Activated gamma-delta T cell treated with Interleukin-2 at 50 U/mL for 16 hours (primary cell): ENCODE measurements around the gene IQCH.

Experiments used
- DNase-seq: peaks from one replicate; pipeline ENCODE4 v3.0.0-alpha.2; 2020

IQCH gene

DNA sequence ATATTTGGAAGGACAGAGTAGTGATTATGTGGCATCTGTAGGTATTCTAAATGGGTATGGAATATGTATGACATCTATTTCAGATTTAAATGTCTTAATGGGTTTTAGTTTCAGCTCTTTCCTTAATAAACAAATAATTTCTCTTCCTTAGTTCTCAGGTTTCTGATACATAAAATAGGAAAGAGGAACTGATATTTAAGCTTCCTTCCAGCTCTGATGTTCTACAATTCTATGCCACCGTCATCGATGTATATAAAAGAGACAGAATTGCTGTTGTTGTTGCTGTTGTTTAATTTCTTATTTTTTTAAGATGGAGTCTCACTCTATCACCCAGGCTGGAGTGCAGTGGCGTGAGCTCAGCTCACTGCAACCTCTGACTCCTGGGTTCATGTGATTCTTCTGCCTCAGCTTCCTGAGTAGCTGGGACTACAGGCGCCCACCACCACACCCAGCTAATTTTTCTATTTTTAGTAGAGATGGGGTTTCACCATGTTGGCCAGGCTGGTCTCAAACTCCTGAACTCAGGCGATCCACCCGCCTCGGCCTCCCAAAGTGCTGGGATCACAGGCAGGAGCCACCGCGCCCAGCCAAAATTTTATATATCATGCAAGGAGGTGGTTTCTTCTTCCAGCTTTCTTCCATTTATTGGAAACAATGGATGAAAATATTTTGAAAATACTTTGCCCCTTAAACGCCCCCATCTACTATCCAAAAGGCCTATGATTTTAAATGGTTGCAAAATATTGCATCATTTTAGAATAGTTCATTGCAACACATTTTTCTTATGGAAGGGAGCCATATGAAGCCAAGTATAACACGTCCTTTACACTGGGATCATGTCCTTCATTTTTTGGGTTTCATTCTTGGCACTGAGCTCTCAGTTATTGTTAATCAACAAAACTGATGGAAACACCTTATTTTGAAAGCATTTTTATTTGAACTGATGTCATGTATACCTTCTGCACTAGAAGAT lies 252.5 kb downstream of the IQCH start:
- DNase-seq: no peak

DNA sequence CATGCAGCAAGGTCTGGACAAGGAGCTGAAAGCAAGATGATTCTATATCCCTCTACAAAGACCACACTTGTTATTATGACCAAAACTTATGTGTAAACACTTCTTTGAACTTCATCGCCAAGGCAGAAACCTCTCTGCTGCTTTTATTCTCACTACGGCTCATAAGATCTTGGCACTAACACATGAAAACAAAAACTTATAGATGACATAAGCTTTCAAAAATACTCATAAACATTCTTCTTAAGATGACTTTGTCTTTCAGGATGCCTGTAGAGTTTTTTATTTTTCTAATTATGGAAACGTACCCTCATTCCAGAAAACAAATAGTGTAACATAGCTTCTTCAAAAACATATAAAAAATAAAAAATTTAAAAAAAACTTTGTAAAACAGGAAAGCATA lies 253.8 kb downstream of the IQCH start:
- no peak for DNase-seq

- DNase-seq: no peak
Observed at GRCh38 chr15:67509918-67510317, 255.3 kb downstream of the IQCH start.

DNA sequence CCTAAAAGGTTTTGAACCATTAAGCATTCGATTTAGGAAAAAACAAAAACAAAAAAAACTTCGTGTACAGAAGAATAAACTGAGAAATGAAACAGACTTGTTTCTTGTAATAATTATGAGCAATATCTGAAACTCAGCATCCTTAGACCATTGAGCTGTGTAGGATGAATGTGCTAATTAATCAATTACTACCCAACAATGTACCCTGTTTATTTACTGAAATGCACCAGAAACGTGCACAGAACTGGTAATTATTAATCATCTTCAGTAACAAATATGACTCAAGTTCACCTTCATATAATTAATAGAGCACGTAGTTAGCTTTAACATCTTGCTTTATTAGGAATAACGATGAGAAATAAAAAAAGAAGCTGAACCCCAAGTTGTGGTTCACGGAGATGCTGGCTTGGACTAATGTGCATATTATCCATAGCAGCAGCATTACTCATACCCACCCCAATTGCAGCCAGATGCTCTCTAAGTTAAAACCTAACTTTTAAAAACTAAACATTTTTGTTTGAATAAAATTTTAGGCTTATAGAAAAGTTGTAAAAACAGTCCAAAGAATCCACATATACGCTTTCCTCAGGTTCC lies 256.1 kb downstream of the IQCH start:
- DNase-seq: no peak

GRCh38 chr15:67511606-67512005 lies 257.0 kb downstream of the IQCH start:
- no peak for DNase-seq

DNA sequence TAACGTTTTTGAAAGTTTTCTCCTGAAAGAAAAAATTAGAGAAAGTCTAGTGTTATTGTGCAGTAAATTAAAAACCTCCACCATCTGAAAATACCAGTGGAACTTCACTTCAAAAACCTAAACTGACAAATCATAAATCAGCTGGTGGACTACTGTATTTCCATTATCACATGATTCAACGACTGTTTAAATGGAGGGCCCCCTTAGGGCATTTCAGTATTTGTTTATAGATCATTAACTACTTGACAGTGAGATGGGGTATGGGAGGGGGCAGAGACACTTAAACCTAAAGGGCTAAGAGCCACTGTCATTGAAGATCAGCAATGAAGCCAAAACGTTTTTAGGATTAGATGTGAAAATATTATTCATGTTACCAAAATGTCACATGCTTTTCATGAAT lies 257.6 kb downstream of the IQCH start:
- DNase-seq: no peak

GRCh38 chr15:67512933-67513714 lies 258.5 kb downstream of the IQCH start:
- no peak for DNase-seq

DNA sequence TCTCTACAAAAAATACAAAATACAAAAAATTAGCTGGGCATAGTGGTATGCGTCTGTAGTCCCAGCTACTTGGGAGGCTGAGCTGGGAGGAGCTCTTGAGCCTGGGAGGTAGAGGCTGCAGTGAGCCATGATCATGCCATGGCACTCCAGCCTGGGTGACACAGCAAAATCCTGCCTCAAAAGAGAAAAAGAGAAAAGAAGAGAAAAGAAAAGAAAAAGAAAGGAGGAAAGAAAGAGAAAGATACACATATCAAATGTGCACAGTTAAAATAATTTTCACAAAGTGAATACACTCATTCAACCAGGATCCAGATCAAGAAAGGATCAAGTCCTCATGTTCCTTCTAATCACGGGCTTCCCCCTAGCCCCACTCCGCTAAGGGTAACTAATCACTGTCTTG lies 260.5 kb downstream of the IQCH start:
- no peak for DNase-seq

DNA sequence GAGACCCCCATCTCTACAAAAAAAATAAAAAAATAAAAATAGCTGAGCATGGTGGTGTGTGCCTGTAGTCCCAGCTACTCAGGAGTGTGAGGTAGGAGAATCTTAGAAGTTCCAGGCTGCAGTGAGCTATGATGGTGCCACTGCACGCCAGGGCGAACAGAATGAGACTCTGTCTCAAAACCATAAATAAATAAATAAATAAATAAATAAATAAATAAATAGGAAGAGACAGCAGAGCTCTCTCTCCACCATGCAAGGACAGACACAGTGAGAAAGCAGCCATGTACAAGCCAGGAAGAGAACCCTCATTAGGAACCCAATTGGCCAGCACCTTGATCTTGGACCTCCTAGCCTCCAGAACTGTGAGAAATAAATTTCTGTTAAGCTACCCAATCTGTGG lies 261.0 kb downstream of the IQCH start:
- no peak for DNase-seq

- no peak for DNase-seq
Observed at GRCh38 chr15:67520321-67521028, 265.9 kb downstream of the IQCH start.

GRCh38 chr15:67521029-67521782 lies 266.6 kb downstream of the IQCH start, which contains the start of gene C15orf61:
C15orf61 (plus strand) TSS chr15:67521131; CDS start chr15:67521249, 118 bp downstream.
- DNase-seq: peak; percentile 80

DNA sequence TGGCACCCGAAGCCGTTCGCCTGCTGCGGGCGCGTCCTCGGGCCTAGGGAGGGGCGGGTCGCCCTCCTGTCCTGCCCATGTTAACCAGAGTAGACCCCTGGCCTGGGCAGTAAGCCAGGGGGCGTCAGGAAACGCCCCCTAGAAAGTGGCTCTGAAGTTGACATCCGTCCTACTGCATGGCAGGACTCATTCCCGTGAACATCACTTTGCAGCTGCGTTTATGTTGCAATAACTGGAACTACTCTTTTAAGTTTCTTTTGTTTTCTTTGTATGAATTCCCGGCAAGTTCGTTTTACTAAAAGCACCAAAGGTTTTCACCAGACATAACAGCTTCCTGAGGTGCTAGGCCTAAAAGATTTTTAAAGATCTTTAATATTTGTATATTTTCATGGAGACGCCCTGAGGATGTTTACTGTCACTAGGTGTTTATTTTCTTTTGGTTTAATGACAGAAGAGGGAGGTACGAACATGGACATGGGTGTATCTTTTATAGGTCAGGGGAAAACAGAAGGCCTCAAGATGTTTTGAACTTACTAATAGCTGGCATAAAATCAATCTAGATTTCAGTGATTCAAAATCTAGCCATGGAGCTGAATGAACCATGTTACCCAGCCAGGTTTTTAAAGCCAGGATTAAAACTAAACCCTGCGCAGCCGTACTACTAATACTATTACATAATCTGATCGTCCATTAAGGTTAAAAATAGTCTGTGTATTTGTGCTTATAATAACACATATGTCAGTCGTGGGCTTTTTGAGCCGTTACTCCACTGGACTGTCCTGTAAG lies 267.4 kb downstream of the IQCH start:
- DNase-seq: no peak

DNA sequence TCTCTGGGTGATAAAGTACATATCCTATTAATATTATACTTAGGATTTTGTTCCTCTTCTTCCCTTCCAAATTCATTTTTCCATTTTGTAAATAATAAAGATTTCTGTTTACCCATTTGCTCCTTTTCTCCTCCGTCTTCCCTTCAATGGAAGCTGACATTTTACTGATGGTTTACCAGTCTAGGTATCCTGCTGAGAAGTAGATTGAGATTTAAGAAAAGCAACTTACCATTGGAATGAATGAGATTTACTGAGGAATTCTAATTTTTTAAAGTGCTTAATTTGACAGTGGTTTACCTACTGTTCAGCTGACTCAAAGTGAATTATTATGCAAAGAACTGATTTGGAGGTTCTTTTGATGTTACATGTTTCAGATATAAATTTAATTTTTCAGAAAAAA lies 268.7 kb downstream of the IQCH start:
- no peak for DNase-seq

GRCh38 chr15:67524235-67524634 lies 269.6 kb downstream of the IQCH start:
- no peak for DNase-seq

GRCh38 chr15:67528513-67528912 lies 273.9 kb downstream of the IQCH start:
- DNase-seq: no peak

GRCh38 chr15:67531379-67531914 lies 276.9 kb downstream of the IQCH start:
- DNase-seq: no peak

DNA sequence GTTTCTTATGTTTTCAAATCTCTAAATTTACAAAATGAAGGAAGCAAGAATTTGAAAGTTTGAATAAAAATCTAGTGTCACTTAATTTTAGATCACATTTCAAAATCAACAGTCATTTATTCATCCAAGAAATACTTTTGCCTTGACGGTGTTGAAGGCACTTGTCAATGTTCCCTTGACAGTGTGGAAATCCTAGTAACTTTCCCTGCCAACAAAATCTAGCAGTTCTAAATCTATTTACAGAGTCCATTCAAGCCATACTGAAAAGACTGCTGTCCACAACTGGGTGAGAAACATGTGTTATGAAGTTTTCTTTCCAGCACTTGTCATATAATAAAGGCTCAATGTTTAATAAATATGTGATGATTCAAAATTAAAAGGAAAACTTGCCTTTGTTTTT lies 279.3 kb downstream of the IQCH start:
- no peak for DNase-seq

DNA sequence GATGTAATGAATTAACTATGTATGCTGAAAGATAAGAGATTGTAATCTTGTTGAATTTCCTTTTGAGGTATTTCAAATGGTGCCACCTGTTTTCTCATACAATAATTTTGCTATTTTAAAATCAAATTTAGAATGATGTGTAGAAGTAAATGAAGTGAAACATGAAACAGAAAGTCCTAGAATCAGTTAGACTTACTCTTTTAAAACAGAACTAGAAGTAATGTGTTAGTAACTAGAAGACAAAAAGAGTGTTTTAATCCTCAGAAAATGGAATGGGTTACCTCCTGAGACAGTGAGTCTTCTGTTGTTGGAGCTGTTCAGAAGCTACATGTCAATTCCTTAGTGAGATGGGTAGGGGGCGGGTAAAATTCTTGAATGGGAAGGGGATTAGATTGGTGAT lies 279.8 kb downstream of the IQCH start:
- DNase-seq: no peak

- no peak for DNase-seq
Observed at GRCh38 chr15:67537771-67538170, 283.2 kb downstream of the IQCH start.

DNA sequence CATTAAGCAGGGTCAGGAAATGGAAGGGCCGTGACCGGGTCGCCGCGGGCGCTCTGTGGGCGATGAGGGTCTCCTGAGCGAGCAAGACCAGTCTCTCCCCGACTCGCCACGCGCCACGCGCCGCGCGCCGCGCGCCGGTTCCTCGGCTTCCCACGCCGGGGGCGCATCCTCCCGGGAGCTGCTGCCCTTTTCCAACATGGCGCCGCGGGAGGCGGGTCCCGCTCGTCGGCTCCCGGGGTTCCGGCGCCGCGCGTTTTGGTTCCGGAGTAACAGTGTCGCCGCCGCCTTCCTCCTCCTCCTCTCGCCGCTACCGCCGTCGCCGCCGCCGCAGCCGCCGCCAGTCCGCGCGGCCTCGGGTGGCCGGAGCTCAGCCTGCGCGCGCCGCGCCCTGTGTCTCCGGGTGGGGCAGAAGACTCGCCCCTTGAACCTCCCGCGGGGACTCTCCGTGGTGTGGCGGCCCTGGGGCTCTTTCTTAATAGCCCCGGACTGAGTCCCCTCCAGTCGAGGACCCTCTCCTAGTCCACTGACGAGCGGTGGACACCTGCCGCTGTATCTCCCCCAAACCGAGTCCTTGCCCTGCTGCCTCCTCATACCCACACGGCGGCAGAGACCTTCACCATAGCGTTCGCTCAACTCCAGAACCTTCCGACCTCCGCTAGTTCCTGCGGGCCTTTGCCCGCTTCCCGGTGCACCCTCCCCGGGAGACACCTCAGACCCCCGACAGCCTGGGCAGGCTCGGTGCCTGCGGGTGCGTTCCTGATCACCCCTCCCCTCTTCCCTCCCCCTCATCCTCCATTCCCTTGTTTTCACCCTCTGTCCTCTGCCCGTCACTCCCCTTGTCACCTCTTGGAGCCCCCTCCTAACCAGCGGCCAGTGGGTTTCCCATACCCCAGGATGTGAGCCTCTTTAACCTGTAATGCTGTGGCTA lies 288.1 kb downstream of the IQCH start, which contains the start of gene MAP2K5:
TSS of gene MAP2K5 (plus strand) at position 284 of the 928 bp plus-strand sequence. CDS start at position 917, 633 bp downstream.
- DNase-seq: peak; percentile 76
